Heart left ventricle (tissue), 16 donors: Measurements from ENCODE around the gene LIG3. TPM values are rescaled to one million over a fixed set of nuclear protein-coding genes. Genes with fewer than 3 reads are reported as not detected.
"Not testable (repeated sequence)": the region's sequence is repeated elsewhere in the genome, so short reads cannot be mapped to it uniquely, and the experiment has no call there.

Experiments
- ATAC-seq, 4 donors: fragments of 200-7000 bp; cut with Tn5 transposase; one replicate each; pipeline ENCODE4 v1.9.1; 2020 to 2022; ENCODE audit warnings: moderate library complexity in 4 of 4, mild to moderate bottlenecking in 3 of 4, moderate number of reproducible peaks in 1 of 4
- DNase-seq, 5 donors: peaks; one replicate each; pipeline ENCODE4 v3.0.0-alpha.2; 2020
- H3K27ac ChIP-seq, 12 donors: fragments of 200-600 bp; sonication (generic) in 4 of 12; one replicate each; pipeline versions ENCODE4 v1.5.0 to v1.8.0; 2016 to 2022; ENCODE audit warnings: mild to moderate bottlenecking in 2 of 12
- H3K27me3 ChIP-seq, 9 donors: fragments of 200-600 bp; sonication (generic) in 2 of 9; one replicate each; pipeline versions ENCODE4 v1.5.1 to v1.8.0; 2016 to 2022; ENCODE audit warnings: mild to moderate bottlenecking in 3 of 9
- H3K36me3 ChIP-seq, 9 donors: fragments of 200-600 bp; sonication (generic) in 2 of 9; one replicate each; pipeline versions ENCODE4 v1.5.0 to v1.8.0; 2018 to 2022; ENCODE audit warnings: mild to moderate bottlenecking in 2 of 9
- H3K4me1 ChIP-seq, 12 donors: fragments of 200-600 bp; sonication (generic) in 4 of 12; one replicate each; pipeline versions ENCODE4 v1.5.0 to v1.8.0; 2016 to 2022; ENCODE audit warnings: mild to moderate bottlenecking in 3 of 12
- H3K4me3 ChIP-seq, 12 donors: fragments of 200-600 bp; sonication (generic) in 4 of 12; one replicate each; pipeline versions ENCODE4 v1.5.0 to v1.8.0; 2017 to 2022; ENCODE audit warnings: mild to moderate bottlenecking in 9 of 12, moderate library complexity in 4 of 12
- H3K9me3 ChIP-seq, 12 donors: fragments of 200-600 bp; sonication (generic) in 4 of 12; one replicate each; pipeline versions ENCODE4 v1.5.0 to v1.8.0; 2016 to 2022; ENCODE audit warnings: mild to moderate bottlenecking in 1 of 12
- POLR2A ChIP-seq, 2 donors: fragments of 450-650 bp; IDR thresholded peaks; one replicate each; pipeline ENCODE4 v1.6.1; 2017; ENCODE audit warnings: antibody characterized with exemption in 2 of 2, mild to moderate bottlenecking in 2 of 2, moderate library complexity in 2 of 2
- WGBS, 4 donors: extraction: QIAGEN DNeasy Blood & Tissue Kit in 2 of 4; methylation state at CpG; one replicate each; pipeline versions ENCODE4 v1.1.5 to v1.1.7; 2013 to 2018; 5-methylcytosine and 5-hydroxymethylcytosine counted together
- intact Hi-C, 10 donors: fragments of 100-400 bp; cut with DNase I; formaldehyde crosslinking; loops; one replicate each; pipeline versions ENCODE4 v1.11.1 to v1.14.2; 2022
- polyA plus RNA-seq, 2 donors: library from polyadenylated mRNA; stranded (reverse); fragments of 200-250 nt; gene quantifications; one replicate each; pipeline ENCODE4 v1.2.3, GENCODE V29; 2013
- total RNA-seq, 9 donors: library from RNA; depleted of rRNA in 2 of 9; stranded (reverse); fragments of >200 nt in 2 of 9; fragmentation: NEBNext Ultra II Directional in 3 of 9; extraction: Animal tissue kit (Norgen Biotek cat#: 25700) in 3 of 9; gene quantifications; one replicate each; pipeline versions ENCODE4 v1.1.0 to v1.2.4, GENCODE V29; 2016 to 2023
- TF ChIP-seq, protein P1 (sequence below), 12 donors: fragments of 200-600 bp; sonication (generic) in 4 of 12; IDR thresholded peaks; one replicate each; pipeline versions ENCODE4 v1.5.0 to v1.8.0; 2018 to 2022; ENCODE audit warnings: antibody characterized with exemption in 12 of 12, mild to moderate bottlenecking in 5 of 12
- donor health status: ischemic (EF 13 %, LVEDD 7.1; RV severe dilation, severe dysfunction).
- donor health status: healthy with polysubstance abuse.
- donor health status: DM: no; HTN: yes; CAD: no.
- donor health status: DM: no; HTN: no; CAD: no.
- donor health status: ischemic (EF 25% LVEDD 6.9; RV normal size, moderate dysfunction).
- donor health status: ischemic (EF 25% LVEDD 5.7; RV mildly dilated, moderate dysfunction).
- donor health status: healthy.
- donor health status: DM: yes; HTN: yes; CAD: no.
- donor health status: ischemic (EF 35%, LVEDD 5.7; RV mildly dilated, moderate dysfunction).
- donor health status: nonischemic (EF 11% LVEDD 7.7; RV severe dilation, severe dysfunction).
- donor health status: DM: yes; HTN: yes; CAD: no.
- donor health status: PGD.
- donor health status: ischemic (EF 29% LVEDD 5.4; RV normal size, mild dysfunction).
- donor health status: nonischemic (EF 23%, LVEDD 6.1; RV moderate dilation, normal function).

LIG3 gene
- total and polyA plus RNA-seq, 11 donors: 4.0 to 27.0 (median 20.2) TPM

DNA sequence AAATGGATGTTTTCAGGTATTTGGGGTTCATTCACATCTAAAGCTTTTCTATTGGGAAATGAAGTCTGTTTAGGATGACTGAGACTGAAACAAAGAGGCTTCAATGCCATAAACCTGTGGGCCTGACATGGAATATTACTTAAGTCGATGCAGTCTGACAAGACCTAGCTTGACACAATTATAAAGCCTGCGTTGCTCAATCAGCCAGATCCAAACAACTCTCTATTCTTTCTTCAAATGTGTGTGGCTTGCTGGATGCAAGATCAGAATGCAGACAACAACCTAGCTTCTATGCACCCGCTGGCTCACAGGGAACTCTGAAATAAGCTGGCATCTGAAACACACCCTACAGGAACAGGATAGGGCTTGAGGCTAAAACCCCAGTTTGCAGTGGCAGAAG is 43.2 kb downstream of the LIG3 start:
- Histone ChIP-seq H3K27me3 (no peaks in the 10 kb centered on the region), H3K4me3 (no peak overlapping the region), H3K9me3 (no peaks in the 10 kb centered on the region), H3K27ac (peak overlapping the region; percentile 54 to 88 (median 77)), H3K4me1 (peaks cover 0 to 32% (median 14%) of the 10 kb centered on the region in 12 donors), H3K36me3 (peaks cover 0 to 47% (median 23%) of the 10 kb centered on the region in 9 donors)
- DNase-seq (no peak), ATAC-seq (no peak)
- TF ChIP-seq, protein P1, sequence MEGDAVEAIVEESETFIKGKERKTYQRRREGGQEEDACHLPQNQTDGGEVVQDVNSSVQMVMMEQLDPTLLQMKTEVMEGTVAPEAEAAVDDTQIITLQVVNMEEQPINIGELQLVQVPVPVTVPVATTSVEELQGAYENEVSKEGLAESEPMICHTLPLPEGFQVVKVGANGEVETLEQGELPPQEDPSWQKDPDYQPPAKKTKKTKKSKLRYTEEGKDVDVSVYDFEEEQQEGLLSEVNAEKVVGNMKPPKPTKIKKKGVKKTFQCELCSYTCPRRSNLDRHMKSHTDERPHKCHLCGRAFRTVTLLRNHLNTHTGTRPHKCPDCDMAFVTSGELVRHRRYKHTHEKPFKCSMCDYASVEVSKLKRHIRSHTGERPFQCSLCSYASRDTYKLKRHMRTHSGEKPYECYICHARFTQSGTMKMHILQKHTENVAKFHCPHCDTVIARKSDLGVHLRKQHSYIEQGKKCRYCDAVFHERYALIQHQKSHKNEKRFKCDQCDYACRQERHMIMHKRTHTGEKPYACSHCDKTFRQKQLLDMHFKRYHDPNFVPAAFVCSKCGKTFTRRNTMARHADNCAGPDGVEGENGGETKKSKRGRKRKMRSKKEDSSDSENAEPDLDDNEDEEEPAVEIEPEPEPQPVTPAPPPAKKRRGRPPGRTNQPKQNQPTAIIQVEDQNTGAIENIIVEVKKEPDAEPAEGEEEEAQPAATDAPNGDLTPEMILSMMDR (IDR thresholded peaks at IDR 0.05): no peak
- TF ChIP-seq POLR2A (IDR thresholded peaks at IDR 0.05): no peak
- WGBS, 4 donors: 91 to 97% (median 94%) methylated on average over 3 of the region's 3 CpGs
- intact Hi-C loops: loop anchor here in 3 of 10 donors (2.0 to 5.0 kb wide), 3 partner anchors 39 to 65 kb away; partner anchors contain the start of genes RFFL (in 2 of the 3) and LIG3 (in 1 of the 3)

DNA sequence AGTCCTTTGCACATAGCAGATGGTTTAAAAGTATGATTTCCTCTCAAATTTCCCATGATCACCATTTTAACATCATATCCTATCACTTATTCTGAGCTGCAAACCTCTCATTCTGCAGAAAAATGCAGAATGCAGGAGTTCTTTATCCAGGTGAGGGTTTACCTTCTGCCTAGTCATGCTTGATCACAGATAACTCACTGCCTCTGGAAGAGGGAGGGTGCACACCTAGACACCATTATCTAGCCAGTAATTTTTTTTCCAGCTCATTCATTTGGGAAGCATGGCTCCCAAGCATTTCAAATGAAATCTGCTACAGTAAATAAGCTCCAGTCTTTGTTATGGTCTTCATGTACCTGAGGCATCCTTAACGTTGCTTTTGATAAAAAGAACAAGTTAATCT is 45.2 kb downstream of the LIG3 start:
- H3K27me3 ChIP-seq: no peaks in the 10 kb centered on the region
- no peak overlapping the region for H3K27ac ChIP-seq
- H3K4me1 ChIP-seq: peaks cover 0 to 38% (median 14%) of the 10 kb centered on the region in 12 donors
- WGBS, 4 donors: 75 to 92% (median 81%) methylated on average over 1 of the region's 1 CpG
- DNase-seq (no peak), ATAC-seq (no peak)
- no peak for TF ChIP-seq POLR2A (IDR thresholded peaks at IDR 0.05)
- TF ChIP-seq, protein P1 (IDR thresholded peaks at IDR 0.05): no peak
- intact Hi-C loops: loop anchor here in 1 of 10 donors (5.0 kb wide), 1 partner anchor 47 kb away; no protein-coding TSS in a partner anchor
- peaks cover 0 to 31% (median 17%) of the 10 kb centered on the region in 9 donors for H3K36me3 ChIP-seq
- no peak overlapping the region for H3K4me3 ChIP-seq
- H3K9me3 ChIP-seq: no peaks in the 10 kb centered on the region

- ATAC-seq, H3K4me3 ChIP-seq, H3K9me3 ChIP-seq, H3K27ac ChIP-seq, DNase-seq, H3K27me3 ChIP-seq: not testable (repeated sequence)
- WGBS, 4 donors: 92 to 93% (median 92%) methylated on average over 4 of the region's 4 CpGs
- H3K4me1 ChIP-seq: peaks cover 0 to 24% (median 2%) of the 10 kb centered on the region in 12 donors
- peaks cover 0 to 29% (median 17%) of the 10 kb centered on the region in 9 donors for H3K36me3 ChIP-seq
- intact Hi-C loops: loop anchor here in 1 of 10 donors (5.0 kb wide), 1 partner anchor 44 kb away; no protein-coding TSS in a partner anchor
Measured at GRCh38 chr17:35028097-35028496, 47.8 kb downstream of the LIG3 start.

GRCh38 chr17:35028531-35029262 is 48.4 kb downstream of the LIG3 start:
- WGBS, 4 donors: 79 to 87% (median 85%) methylated on average over 3 of the region's 3 CpGs
- no peak for ATAC-seq
- no peak overlapping the region for H3K4me3 ChIP-seq
- H3K27ac ChIP-seq: no peak overlapping the region
- peaks cover 0 to 29% (median 17%) of the 10 kb centered on the region in 9 donors for H3K36me3 ChIP-seq
- no peaks in the 10 kb centered on the region for H3K27me3 ChIP-seq
- H3K4me1 ChIP-seq: peaks cover 0 to 18% (median 0%) of the 10 kb centered on the region in 12 donors
- intact Hi-C loops: loop anchor here in 1 of 10 donors (5.0 kb wide), 1 partner anchor 44 kb away; no protein-coding TSS in a partner anchor
- DNase-seq: no peak
- no peak for TF ChIP-seq POLR2A (IDR thresholded peaks at IDR 0.05)
- TF ChIP-seq, protein P1 (IDR thresholded peaks at IDR 0.05): no peak
- no peaks in the 10 kb centered on the region for H3K9me3 ChIP-seq
